ENCODE measurements around the gene CACNB1. TPM values are rescaled to one million over a fixed set of nuclear protein-coding genes. Genes with fewer than 3 reads are reported as not detected.

The CACNB1 gene
- 1.9 and 2.2 TPM in 2 replicates for total RNA-seq
- polyA plus RNA-seq = 4.2 and 6.3 TPM in 2 replicates

GRCh38 chr17:39197380-39198185, at the start of gene CACNB1:
CACNB1 (minus strand) TSS chr17:39197669; CDS start chr17:39197495, 174 bp downstream.
- TF ChIP-seq, protein P1, sequence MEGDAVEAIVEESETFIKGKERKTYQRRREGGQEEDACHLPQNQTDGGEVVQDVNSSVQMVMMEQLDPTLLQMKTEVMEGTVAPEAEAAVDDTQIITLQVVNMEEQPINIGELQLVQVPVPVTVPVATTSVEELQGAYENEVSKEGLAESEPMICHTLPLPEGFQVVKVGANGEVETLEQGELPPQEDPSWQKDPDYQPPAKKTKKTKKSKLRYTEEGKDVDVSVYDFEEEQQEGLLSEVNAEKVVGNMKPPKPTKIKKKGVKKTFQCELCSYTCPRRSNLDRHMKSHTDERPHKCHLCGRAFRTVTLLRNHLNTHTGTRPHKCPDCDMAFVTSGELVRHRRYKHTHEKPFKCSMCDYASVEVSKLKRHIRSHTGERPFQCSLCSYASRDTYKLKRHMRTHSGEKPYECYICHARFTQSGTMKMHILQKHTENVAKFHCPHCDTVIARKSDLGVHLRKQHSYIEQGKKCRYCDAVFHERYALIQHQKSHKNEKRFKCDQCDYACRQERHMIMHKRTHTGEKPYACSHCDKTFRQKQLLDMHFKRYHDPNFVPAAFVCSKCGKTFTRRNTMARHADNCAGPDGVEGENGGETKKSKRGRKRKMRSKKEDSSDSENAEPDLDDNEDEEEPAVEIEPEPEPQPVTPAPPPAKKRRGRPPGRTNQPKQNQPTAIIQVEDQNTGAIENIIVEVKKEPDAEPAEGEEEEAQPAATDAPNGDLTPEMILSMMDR (IDR thresholded peaks at IDR 0.05; ENCODE audit: poor library complexity) = no peak
- TF ChIP-seq EZH2 (IDR thresholded peaks at IDR 0.05; ENCODE audit: borderline replicate concordance) = no peak
- no peak for TF ChIP-seq EZH2phosphoT487 (IDR thresholded peaks at IDR 0.05; ENCODE audit: low read depth, severe bottlenecking, unreplicated experiment)
- peak; percentile 86 for DNase-seq (ENCODE audit: low spot score)
- Histone ChIP-seq H3K36me3 (replicated peaks; ENCODE audit: insufficient read depth, low read depth) (no peaks in the 10 kb centered on the region), H3K27ac (peak within 1 kb of the TSS; percentile 55), H3K79me2 (peaks cover 28% of the 10 kb centered on the region), H4K20me1 (ENCODE audit: insufficient read depth, poor library complexity, severe bottlenecking) (peaks cover 11% of the 10 kb centered on the region), H2AFZ (peak within 1 kb of the TSS; percentile 91), H3K4me2 (peak within 1 kb of the TSS; percentile 99), H3K4me1 (ENCODE audit: insufficient read depth) (peaks cover 18% of the 10 kb centered on the region), H3K9me3 (ENCODE audit: low read depth) (no peaks in the 10 kb centered on the region), H3K27me3 (no peaks in the 10 kb centered on the region), H3K4me3 (peak within 1 kb of the TSS; percentile 88), H3K9me2 (replicated peaks; ENCODE audit: insufficient read depth) (no peaks in the 10 kb centered on the region)
- 4% methylated on average over 8 of the region's 55 CpGs for WGBS (ENCODE audit: low lambda C conversion rate, missing lambda C conversion rate)

GRCh38 chr17:39246274-39246673, 48.8 kb upstream of the CACNB1 start:
- no peak overlapping the region for H3K4me3 ChIP-seq
- H3K4me1 ChIP-seq (ENCODE audit: insufficient read depth) = no peaks in the 10 kb centered on the region
- H4K20me1 ChIP-seq (ENCODE audit: insufficient read depth, poor library complexity, severe bottlenecking) = no peaks in the 10 kb centered on the region
- H3K9me3 ChIP-seq (ENCODE audit: low read depth) = no peaks in the 10 kb centered on the region
- no peaks in the 10 kb centered on the region for H3K27me3 ChIP-seq
- DNase-seq (ENCODE audit: low spot score) = no peak
- no peaks in the 10 kb centered on the region for H3K9me2 ChIP-seq (replicated peaks; ENCODE audit: insufficient read depth)
- H3K4me2 ChIP-seq = no peak overlapping the region
- TF ChIP-seq EZH2 (IDR thresholded peaks at IDR 0.05; ENCODE audit: borderline replicate concordance) (no peak), EZH2phosphoT487 (IDR thresholded peaks at IDR 0.05; ENCODE audit: low read depth, severe bottlenecking, unreplicated experiment) (no peak)
- TF ChIP-seq, protein P1 (IDR thresholded peaks at IDR 0.05; ENCODE audit: poor library complexity) = no peak
- no peak overlapping the region for H3K27ac ChIP-seq
- H2AFZ ChIP-seq = no peak overlapping the region
- H3K36me3 ChIP-seq (replicated peaks; ENCODE audit: insufficient read depth, low read depth) = no peaks in the 10 kb centered on the region
- H3K79me2 ChIP-seq = no peaks in the 10 kb centered on the region
- 52% methylated on average over 3 of the region's 3 CpGs for WGBS (ENCODE audit: low lambda C conversion rate, missing lambda C conversion rate)

- Histone ChIP-seq H3K4me2 (no peak overlapping the region), H3K27me3 (no peaks in the 10 kb centered on the region), H2AFZ (no peak overlapping the region)
Observed at GRCh38 chr17:39244600-39245570, 47.4 kb upstream of the CACNB1 start.

More at GRCh38 chr17:39244600-39245570, 47.4 kb upstream of the CACNB1 start:
- Histone ChIP-seq H3K9me3 (ENCODE audit: low read depth) (no peaks in the 10 kb centered on the region), H4K20me1 (ENCODE audit: insufficient read depth, poor library complexity, severe bottlenecking) (no peaks in the 10 kb centered on the region), H3K79me2 (no peaks in the 10 kb centered on the region), H3K4me3 (no peak overlapping the region), H3K36me3 (replicated peaks; ENCODE audit: insufficient read depth, low read depth) (no peaks in the 10 kb centered on the region), H3K4me1 (ENCODE audit: insufficient read depth) (no peaks in the 10 kb centered on the region), H3K9me2 (replicated peaks; ENCODE audit: insufficient read depth) (no peaks in the 10 kb centered on the region), H3K27ac (no peak overlapping the region)
- WGBS (ENCODE audit: low lambda C conversion rate, missing lambda C conversion rate) = 51% methylated on average over 6 of the region's 6 CpGs
- TF ChIP-seq EZH2 (IDR thresholded peaks at IDR 0.05; ENCODE audit: borderline replicate concordance) = no peak
- TF ChIP-seq, protein P1 (IDR thresholded peaks at IDR 0.05; ENCODE audit: poor library complexity) = peak; percentile 82
- peak; percentile 92 for DNase-seq (ENCODE audit: low spot score)

All from hepatocyte (in vitro differentiated cells).